ENCODE data around the gene KHDRBS2. TPM values are rescaled to one million over a fixed set of nuclear protein-coding genes. Genes with fewer than 3 reads are reported as not detected.
A peak's percentile ranks its signal among the peaks of the same experiment; 100 is the strongest.
"Not testable (repeated sequence)": the region's sequence is repeated elsewhere in the genome, so short reads cannot be mapped to it uniquely, and the experiment has no call there.

Gene KHDRBS2
- polyA plus RNA-seq, 5 donors = 8.1 to 13.1 (median 10.8) TPM

DNA sequence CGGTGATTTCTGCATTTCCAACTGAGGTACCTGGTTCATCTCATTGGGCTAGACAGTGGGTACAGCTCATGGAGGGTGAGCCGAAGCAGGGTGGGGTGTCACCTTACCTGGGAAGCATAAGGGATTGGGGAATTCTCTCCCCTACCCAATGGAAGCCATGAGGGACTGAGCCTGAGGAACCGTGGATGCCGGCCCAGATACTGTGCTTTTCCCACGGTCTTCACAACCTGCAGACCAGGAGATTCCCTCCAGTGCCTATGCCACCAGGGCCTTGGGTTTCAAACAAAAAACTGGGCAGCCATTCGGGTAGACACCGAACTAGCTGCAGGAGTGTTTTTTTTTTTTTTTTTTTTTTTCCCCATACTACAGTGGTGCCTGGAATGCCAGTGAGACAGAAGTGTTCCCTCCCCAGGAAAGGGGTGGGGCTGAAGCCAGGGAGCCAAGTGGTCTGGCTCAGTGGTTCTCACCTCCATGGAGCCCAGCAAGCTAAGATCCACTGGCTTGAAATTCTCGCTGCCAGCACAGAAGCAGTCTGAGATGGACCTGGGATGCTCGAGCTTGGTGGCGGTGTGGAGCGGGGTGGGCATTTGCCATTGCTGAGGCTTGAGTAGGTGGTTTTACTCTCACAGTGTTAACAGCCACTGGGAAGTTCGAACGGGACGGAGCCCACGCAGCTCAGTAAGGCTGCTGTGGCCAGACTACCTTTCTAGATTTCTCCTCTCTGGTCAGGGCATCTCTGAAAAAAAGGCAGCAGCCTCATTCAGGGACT lies 416.2 kb downstream of the KHDRBS2 start:
- DNase-seq = no peak

GRCh38 chr6:61868507-61869080 lies 417.4 kb downstream of the KHDRBS2 start:
- DNase-seq = no peak

GRCh38 chr6:61867635-61868034 lies 418.4 kb downstream of the KHDRBS2 start:
- DNase-seq = no peak

GRCh38 chr6:61857541-61857940 lies 428.5 kb downstream of the KHDRBS2 start:
- DNase-seq = no peak

DNA sequence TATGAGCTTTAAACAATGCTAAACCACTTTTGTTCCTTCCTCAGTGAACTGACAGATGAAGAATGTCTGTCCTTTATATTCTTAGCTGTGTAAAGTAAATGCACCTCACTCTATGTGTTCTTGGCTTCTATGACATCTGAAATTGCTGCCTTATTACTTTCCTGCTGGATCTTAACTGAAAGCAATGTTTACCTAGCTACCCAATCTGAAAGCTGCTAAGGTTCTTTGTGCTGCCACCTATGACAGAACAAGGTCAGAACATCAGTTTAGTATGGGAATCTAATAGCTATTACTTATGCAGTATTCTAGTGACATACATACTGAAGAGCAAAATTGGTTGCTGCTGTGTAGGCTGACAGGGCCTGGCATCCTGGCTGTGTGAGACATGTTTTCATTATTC lies 444.1 kb downstream of the KHDRBS2 start:
- DNase-seq = no peak

DNA sequence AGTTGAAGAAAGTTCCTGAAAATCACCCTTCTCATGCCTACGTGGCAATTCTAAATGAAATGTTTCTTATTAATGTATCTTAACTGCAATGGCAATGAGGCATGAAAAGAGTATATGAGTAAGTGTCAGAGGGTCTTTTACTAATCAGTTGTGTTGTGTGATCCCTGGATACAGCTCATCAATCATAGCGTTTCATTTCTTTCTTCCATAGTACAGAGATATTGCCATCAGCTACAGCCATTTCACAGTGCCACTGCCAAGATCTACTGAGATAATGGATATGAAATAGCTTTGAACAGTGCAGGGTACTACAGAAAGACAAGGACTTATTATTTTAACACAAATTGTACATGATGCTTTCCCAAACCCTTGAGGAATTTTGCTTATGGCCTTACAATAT lies 450.8 kb downstream of the KHDRBS2 start:
- no peak for DNase-seq

- DNase-seq = no peak
Observed at GRCh38 chr6:61833176-61833755, 452.8 kb downstream of the KHDRBS2 start.

DNA sequence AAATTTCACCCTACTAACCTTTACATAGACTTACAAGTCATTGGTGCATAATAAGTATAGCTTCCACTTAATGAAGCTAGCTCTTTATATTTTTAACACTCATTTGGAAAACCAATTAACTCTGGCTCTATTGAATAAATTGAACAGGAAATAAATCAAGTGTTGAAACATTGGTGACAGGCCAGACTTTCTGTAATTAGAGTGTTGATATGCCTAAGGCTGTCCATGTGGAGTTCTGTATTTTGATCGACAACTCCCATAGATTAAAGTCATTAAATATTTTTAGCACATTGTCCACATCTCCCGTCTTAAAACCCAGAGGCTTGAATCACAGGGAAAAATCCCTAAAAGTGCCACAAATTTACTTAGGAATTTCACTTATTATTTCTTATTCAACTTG lies 468.3 kb downstream of the KHDRBS2 start:
- DNase-seq = no peak

GRCh38 chr6:61810047-61810446 lies 476.0 kb downstream of the KHDRBS2 start:
- no peak for DNase-seq

- peak; percentile 13 to 35 for DNase-seq
Observed at GRCh38 chr6:61809004-61809595, 476.9 kb downstream of the KHDRBS2 start.

- DNase-seq = no peak
Observed at GRCh38 chr6:61787998-61788397, 498.0 kb downstream of the KHDRBS2 start.

DNA sequence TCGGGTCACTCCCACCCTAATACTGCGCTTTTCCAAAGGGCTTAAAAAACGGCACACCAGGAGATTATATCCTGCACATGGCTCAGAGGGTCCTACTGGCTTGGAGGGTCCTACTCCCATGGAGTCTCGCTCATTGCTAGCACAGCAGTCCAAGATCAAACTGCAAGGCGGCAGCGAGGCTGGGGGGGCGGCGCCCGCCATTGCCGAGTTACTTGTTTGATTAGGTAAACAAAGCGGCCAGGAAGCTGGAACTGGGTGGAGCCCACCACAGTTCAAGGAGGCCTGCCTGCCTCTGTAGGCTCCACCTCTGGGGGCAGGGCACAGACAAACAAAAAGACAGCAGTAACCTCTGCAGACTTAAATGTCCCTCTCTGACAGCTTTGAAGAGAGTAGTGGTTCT lies 516.6 kb downstream of the KHDRBS2 start:
- DNase-seq = not testable (repeated sequence)

DNA sequence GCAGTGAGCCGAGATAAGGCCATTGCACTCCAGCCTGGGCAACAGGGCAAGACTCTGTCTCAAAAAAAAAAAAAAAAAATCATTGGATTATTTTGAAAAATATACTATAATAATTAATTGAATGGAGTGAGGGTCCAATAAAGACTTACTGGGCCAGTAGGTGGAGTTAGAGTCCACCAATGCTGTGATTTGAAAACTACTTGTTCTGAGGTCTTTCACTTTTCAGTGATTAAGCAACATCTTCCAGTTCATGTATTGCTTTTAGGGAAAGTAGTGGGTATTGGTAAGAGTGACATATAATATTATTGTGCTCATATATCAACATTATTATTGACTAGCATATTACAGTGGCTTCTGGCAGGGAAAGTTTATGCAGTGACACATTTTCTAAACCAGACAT lies 530.3 kb downstream of the KHDRBS2 start:
- no peak for DNase-seq

DNA sequence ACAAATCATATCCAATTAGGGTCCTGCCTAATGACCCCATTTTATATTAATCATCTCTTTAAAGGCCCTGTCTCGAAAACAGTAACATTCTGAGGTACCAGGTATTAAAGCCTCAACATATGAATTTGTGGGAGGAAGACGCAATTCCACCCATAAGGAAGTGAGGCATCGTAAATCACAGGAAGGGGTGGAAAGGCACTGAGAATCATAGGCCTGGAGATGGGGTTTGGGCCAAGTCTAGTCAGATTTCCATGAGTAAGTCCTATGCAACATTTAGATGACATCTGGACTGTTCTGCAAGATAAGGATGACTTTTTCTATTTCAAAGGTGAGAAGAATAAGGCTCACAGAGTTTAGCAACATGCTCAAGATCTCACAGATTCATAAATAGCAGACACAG lies 534.0 kb downstream of the KHDRBS2 start:
- no peak for DNase-seq

DNA sequence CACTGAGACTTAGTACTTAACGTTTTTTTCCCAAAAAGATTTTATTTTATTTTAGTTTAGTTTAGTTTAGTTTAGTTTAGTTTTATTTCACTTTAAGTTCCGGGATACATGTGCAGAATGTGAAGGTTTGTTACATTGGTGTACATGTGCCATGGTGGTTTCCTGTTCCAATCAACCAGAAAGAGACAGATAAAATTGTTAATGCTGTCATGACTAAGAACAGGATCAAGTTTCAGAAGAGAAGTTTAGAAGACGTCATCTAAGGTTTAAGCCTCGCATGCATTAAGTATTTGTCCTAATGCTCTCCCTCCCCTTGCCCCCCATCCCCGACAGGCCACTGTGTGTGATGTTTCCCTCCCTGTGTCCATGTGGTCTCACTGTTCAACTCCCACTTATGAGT lies 540.0 kb downstream of the KHDRBS2 start:
- no peak for DNase-seq

DNA sequence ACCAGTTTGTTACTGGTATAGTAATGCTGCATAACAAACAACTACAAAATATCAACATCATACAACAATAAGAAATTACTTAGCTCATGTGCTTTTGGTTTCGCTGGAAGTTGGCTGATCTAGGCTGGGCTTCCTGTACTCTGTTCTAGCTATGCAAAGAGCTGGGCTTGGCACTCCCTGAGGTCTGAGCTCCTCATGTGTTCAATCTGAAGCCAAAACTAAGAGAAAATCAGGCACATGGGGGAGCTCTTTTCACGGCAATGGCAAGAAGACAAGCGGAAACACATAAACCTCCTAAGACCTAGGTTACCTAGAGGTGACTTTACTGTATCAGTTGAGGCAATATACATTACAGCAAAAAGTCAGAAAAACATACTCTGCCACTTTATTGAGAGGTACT lies 574.2 kb downstream of the KHDRBS2 start:
- no peak for DNase-seq

- no peak for DNase-seq
Observed at GRCh38 chr6:61688165-61688564, 597.9 kb downstream of the KHDRBS2 start.

DNA sequence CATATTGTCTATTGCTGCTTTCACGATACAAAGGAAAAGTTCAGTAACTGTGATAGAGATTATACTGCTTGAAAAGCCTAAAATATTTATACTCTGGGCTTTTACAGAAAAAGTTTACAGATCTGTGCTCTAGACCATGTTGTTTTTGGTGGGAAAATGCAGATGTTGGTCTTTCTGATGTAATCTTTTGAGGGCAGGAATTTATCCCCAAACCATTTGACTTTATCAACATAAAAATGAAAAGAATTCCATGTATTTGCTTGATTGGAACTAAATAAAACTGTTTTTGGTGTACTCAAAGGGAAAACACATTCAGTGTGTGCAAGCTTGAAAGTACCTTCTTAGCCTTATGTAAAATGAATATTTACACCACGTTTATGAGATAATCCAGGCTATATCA lies 603.5 kb downstream of the KHDRBS2 start:
- DNase-seq = no peak

DNA sequence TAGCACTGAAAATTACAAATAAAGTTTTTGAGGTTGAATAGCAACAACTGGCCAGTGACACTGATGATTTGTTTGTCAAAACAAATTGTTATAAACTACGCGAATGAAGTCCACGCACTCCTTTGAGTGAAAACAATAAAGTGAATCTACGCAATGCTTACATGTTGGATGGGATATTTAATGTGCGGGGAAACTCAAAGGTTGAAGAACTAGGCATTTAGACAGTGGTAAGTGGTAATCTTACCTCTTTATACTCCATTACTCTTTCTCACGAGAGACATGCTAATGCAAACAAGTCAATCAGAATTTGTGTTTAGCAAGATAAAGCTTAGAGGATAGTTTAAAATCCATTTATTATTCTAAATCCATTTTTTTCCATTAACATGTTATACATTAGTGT lies 606.4 kb downstream of the KHDRBS2 start:
- DNase-seq = no peak

GRCh38 chr6:61675734-61676133 lies 610.3 kb downstream of the KHDRBS2 start:
- no peak for DNase-seq

- no peak for DNase-seq
Observed at GRCh38 chr6:61649845-61650244, 636.2 kb downstream of the KHDRBS2 start.

DNA sequence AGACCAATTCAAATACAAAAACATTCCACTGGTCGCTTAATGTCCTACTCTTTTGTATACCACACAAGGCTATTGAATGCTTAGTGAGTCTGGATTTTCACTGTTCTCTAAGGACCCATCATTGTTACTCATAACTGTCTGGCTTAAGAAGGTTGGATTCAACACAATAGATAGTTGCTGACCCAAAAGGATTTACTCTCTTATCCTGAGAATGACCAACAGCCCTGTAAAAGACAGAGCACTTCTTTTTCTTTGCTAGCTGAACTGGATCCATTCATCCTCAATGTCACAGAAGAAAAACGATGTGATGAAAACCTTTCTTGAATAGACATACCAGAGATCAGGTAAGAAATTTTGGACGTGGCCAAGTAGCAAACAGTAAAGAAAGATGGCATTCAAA lies 645.6 kb downstream of the KHDRBS2 start:
- DNase-seq = no peak
